HG03095 (cell line): Measurements from ENCODE around the gene RAB6B.

ENCODE experiments used
- ATAC-seq: cut with Tn5 transposase; IDR thresholded peaks from one replicate; pipeline ENCODE4 v1.9.1; 2021; ENCODE audit warnings: moderate library complexity; ENCODE audit not compliant: unreplicated experiment

RAB6B gene

DNA sequence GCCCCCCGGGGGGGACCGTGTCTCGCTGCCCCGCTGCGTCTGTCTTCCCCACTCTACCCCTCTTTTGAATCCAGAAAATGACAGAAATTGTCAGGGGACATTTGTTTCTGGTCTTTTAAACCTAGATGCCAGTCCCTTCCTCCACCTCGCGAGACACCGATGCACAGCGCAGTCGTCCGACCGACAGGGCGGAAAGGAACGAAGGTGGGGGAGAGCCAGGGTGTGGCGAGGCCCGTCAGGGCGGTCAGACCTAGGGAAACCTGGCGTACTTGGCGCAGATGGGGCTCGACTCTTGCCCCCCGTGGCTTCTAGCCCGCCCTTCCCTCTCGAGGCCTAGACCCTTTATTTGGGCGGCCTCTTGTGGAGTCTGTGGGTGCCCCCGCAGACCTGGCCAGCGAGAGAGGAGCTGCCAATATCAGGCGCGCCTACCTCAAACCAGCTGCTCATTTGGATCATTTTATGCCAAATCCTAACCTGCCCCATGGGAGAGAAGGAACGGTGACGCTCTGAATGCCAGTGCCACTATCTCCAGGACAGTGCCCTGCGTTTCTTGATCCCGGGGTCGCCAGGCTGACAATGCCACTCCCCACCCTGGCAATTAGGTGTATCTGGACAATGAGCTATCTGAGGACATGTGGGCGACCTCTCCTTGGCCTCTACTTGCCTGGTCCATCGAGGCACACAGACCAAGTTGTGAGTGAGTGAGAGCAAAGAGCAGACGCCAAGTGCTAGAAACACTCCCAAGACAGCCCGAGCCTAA is 500 bp upstream of the RAB6B start:
- ATAC-seq, result no peak

DNA sequence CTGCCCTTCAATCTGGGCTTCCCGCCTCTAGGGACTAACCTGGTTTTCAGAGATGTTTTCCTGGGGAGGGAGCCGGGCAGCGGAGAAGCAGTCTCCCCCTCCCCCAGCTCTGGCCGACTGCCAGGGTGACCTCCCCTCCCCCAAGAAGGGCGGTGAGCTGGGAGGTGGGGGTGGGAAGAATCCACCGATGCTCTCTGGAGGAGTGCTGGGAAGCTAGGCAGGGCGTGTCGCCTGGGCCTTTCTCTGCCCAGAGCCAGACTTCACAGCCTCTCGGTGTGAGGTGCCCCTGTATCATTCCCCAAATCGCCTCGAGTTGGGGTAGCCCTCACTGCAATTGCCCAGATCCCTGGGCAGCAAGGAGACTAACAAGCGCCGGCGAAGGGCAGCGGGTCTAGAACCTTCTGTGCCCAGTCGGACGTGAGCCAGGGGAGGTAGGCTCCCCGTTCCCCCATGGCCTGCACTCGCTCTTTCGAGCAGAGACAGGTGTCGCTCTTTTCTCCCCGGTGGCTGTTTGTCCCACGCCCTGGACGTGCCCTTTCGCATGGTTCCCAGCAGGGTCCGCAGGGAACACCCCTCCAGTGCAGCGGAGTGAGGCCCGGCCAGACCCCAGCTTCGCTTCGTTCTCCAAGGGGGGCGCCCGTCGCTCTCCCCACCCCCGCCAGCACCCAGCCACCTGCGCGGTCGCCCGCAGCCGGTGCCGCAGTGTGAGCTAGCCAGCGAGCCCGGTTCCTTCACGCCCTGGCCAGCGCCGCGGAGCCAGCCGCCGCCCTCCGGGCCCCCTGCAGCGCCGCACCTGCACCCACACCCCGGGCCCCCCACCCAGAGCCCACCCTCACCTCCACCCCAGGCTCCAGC is 1.1 kb downstream of the RAB6B start:
- ATAC-seq, result no peak

DNA sequence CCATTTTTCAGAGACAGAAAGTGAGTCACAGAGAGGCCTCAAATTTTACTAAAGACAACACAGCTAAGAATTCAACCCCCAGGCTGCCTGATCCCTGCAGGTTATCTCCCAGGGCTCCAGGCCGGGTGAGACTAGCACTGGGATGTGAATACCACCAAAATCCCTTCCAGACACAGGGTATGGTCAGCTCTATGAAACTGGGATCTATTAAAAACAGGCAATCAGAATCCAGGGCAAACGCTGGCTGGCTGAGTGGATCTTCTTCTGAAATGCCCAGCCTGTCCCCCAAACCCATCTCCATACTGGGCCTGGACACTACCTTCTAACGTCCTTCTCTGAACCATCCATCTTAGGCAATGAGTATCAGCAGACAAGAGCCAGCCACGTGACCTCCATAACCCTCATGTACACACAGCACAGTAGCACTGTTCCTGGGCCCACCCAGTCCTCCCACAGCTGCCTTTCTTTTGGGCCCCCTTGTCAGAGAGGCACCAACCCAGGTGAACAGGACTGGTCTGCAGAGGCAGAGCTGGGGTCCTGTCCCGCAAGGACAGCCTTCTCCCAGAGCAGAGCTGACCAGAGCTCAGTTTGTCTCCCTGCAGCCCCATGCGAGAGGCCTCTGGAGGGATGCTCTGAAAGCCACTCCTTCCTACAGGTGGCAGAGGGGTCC is 1.9 kb downstream of the RAB6B start:
- ATAC-seq, result no peak

GRCh38 chr3:133892541-133893231 is 3.0 kb downstream of the RAB6B start:
- ATAC-seq, result no peak

- no peak for ATAC-seq
Observed at GRCh38 chr3:133891662-133892378, 3.9 kb downstream of the RAB6B start.

DNA sequence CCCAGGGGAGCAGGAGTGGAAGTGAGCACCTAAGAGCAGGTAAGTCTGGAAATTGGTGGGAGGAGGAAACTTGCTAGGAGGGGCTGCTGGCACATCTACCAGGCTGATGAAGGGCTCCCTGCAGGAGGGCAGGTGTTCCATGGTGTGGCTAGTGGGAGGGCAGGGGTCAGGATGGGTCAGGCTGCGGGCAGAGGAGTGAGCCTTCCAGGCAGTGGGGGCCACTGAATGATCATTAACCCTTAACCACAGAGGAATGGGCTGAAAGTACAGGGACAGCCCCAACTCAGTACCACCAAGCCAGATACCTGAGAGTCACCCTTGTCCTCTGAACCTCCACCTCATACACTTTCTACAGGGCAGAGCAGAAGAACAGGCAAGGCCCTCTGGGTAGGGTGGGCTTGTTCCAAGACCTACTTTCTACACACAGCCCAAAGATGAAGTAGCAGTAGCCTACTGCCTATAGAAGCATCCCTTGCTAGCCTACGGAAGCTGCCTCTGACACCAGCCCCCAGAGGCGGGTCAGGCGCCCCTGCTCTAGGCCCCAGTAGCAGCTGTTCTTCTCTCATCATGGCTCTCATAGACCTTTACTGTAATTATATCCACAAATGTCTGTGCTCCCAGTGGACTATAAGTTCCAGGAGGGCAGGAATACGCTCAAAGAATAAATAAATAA is 4.6 kb downstream of the RAB6B start:
- ATAC-seq, result no peak

DNA sequence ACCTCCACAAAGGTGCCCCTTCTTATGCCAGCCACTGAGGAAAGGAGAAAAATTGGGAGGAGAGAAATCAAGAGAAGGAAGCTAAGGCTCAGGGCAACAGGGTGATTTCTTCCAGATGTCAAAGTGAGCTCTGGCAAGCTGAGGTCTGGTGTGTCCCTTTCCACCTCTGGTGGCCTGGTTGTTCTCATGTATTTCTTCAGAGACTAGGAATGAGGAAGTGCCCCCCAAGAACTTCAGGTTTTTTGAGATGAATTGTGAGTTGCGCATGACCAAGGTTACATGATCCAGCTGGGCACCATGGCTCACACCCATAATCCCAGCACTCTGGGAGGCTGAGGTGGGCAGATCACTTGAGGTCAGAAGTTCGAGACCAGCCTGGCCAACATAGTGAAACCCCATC is 5.6 kb downstream of the RAB6B start:
- no peak for ATAC-seq

DNA sequence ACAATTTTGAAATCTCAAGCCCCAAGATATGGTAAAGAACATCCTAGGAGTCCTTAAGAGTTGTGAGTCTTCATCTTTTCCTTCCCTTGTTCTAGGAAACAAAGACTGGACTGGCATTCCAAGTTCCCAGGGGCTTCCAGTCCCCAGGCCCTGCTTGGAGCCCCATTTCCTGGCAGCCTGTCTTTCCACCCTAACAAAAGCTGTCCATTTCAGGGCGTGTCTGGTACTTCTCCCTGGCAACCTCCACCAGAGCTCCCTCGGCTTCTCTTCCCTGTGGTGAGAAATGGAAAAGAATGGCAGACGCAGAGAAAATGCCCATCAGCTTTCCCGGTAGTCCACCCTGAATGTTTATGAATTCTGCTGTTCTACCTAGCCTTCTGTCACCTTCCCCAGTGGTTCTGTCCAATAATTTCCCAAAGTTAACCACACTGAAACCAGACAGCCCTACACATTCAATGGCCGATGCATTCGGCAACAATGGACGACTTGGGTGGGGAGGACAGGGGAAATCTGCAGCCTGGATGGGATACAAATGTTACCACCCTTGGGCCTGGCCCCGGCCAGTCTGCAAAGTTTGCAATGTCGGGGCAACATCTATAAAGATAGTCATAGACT is 6.8 kb downstream of the RAB6B start:
- ATAC-seq, result no peak

- no peak for ATAC-seq
Observed at GRCh38 chr3:133887803-133888703, 7.6 kb downstream of the RAB6B start.

GRCh38 chr3:133887074-133887802 is 8.4 kb downstream of the RAB6B start:
- ATAC-seq, result no peak

DNA sequence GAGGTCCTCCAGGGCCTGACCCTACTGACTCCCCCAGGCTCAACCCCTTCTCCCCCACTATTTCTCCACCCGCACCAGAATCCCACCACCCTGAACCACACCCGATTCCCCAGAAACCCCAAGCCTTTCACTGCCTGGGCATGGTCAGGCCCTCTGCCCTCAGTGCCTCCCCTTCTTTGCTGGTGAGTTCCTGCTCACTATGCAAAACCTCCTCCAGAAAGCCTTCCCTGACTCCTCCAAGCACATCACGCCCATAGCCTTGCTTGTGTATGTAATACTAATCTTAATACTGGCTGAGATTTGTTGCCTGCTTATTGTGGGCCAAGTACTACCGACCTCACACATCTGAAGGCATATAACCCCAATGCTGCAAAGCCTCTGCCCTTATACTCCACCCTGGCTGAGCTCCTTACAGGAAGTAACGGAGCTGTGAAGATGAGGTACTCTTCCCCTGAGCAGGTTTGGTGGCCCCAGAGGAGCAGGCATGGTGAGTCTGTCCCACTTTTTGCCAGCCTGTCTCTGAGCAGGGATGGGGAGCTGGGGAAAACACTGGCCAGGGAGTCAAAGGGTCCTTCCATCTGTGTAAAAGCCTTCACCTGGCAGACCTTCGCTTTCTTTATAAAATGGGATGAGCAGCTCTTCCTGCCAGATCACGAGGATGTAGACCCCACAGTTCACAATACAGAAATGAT is 9.5 kb downstream of the RAB6B start:
- ATAC-seq, result no peak

- ATAC-seq, result no peak
Observed at GRCh38 chr3:133884887-133885711, 10.6 kb downstream of the RAB6B start.

DNA sequence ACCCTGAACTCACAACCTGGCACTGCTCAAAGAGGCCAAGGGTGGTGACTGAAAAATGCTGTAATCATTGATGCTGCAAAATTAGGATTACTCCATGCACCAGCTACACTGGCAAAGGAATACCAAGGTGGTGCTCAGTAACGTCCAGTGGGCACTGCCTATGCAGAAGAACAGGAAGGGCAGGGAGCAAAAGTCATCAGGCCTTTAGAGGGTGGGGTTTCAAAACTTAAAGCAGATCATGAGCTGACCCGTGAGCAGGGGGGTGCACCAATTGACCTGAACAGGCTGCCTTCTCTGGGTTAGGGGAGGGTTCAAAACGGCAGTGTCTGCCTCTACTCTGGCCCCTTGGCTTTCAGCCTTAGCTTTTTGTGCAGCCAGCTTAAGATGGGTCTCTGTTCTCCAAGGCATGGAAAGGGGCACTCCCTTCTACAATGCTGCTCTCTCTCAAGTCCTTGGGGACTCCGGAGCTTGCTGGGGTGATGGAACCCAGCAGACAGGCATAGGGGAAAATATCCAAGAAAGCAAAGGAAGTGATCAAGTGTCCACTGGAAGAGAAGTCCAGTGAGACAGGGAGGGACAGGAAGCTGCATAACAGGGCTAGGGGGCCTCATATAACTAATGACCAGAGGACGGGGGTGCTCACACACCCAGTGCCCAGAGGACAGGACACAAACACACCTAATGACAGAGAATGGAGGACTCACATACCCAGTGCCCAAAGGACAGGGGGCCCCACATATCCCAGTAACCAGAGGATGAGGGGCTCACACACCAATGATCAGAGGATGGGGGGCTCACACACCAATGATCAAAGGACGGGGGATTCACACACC is 11.4 kb downstream of the RAB6B start:
- ATAC-seq, result no peak

DNA sequence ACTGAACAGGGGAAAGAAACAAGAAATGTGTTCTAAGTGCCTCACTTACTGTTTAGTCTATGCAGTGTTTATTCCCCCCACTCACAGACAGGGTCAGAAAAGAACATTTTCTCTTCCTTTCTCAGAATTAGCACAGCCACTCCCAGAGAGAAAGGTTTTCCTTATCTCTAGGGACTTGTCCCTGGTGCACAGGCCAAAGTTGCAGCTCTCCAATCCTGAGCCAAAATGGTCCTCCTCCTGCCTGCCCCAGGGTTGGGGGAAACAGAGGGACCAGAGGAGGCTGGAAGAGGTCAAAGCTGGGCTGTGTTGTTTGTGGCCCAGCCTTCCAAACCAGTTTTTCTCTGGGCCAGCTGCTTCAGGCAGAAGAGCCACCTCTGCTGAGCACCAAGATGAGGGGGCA is 12.0 kb downstream of the RAB6B start:
- no peak for ATAC-seq

DNA sequence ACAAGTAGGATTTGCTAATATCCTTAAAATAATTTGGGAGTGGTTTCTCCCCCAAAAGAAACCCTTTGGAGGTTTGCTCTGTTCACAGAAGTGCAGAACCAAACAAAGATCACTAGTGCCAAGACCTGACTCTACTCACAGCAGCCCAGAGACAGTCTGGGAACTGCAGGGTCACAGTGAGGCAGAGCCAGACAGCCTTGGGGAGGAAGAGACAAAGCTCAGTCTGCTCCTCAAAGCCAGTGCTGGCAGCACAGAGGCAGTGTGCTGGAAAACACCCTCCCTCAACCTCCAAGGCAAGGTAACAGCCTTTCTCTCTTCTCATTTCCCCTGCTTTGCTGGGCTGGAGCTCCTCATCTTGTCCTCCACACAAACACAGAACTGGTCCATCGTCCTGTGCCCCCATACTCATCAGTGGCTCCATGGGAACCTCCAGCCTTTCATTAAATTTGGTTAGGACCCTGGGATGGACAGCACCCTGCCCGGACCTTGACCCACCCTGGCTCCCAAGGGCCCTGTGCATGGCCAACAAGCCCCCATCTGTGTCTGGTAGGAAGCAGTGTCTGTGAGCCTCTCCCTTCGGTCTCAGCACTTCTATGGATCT is 12.6 kb downstream of the RAB6B start:
- ATAC-seq, result no peak
